SU-DHL-6 (cell line): Measurements from ENCODE around the gene SAMSN1.

Source experiments
- H2AFZ ChIP-seq: fragments of 200-600 bp; sonication (generic); 2 replicates; pipeline ENCODE4 v1.6.1; 2014; ENCODE audit warnings: low read depth, mild to moderate bottlenecking, moderate library complexity, mixed read lengths, antibody characterized with exemption, low read length; ENCODE audit not compliant: severe bottlenecking
- H3F3A ChIP-seq: fragments of 200-600 bp; shearing (Covaris generic); 2 replicates; pipeline ENCODE4 v1.6.0; 2016; ENCODE audit warnings: antibody characterized with exemption, mild to moderate bottlenecking; ENCODE audit not compliant: insufficient read depth
- H3K27ac ChIP-seq: fragments of 200-600 bp; sonication (generic); 2 replicates; pipeline ENCODE4 v1.5.1; 2016; ENCODE audit warnings: low read depth, mild to moderate bottlenecking, low read length, moderate library complexity, mixed read lengths
- H3K27me3 ChIP-seq: fragments of 200-600 bp; sonication (generic), shearing (Covaris generic); 2 replicates; pipeline ENCODE4 v1.6.0; 2014; ENCODE audit warnings: mild to moderate bottlenecking, low read length
- H3K36me3 ChIP-seq: fragments of 200-600 bp; sonication (generic); 2 replicates; pipeline ENCODE4 v1.6.1; 2014; ENCODE audit warnings: mild to moderate bottlenecking, low read length, mixed read lengths
- H3K4me2 ChIP-seq: fragments of 300-600, 200-600 bp; shearing (Covaris generic), sonication (generic); 2 replicates; pipeline ENCODE4 v1.6.0; 2014; ENCODE audit warnings: low read length, low read depth, mild to moderate bottlenecking; ENCODE audit not compliant: poor library complexity, severe bottlenecking
- H3K4me3 ChIP-seq: fragments of 200-600 bp; sonication (generic); 2 replicates; pipeline ENCODE4 v1.5.1; 2014; ENCODE audit warnings: antibody characterized with exemption, low read length, mild to moderate bottlenecking, mixed read lengths; ENCODE audit not compliant: insufficient read depth, poor library complexity, severe bottlenecking
- H3K79me2 ChIP-seq: fragments of 200-600 bp; sonication (generic); 2 replicates; pipeline ENCODE4 v1.6.1; 2014; ENCODE audit warnings: mild to moderate bottlenecking, low read length, moderate library complexity; ENCODE audit not compliant: insufficient read depth
- H3K9ac ChIP-seq: fragments of 200-600 bp; sonication (generic); 2 replicates; pipeline ENCODE4 v1.7.0; 2014; ENCODE audit warnings: mild to moderate bottlenecking, low read length
- H3K9me2 ChIP-seq: fragments of 200-600 bp; sonication (generic); replicated peaks from 2 replicates; pipeline ENCODE4 v1.6.1; 2014; ENCODE audit warnings: low read length; ENCODE audit not compliant: insufficient read depth
- H3K9me3 ChIP-seq: fragments of 200-600 bp; sonication (generic); 2 replicates; pipeline ENCODE4 v1.6.1; 2014; ENCODE audit warnings: low read length, mixed read lengths; ENCODE audit not compliant: insufficient read depth
- H4K20me1 ChIP-seq: fragments of 200-600 bp; sonication (generic); 2 replicates; pipeline ENCODE4 v1.6.1; 2014; ENCODE audit warnings: low read depth, mild to moderate bottlenecking, antibody characterized with exemption, low read length, moderate library complexity, mixed read lengths
- EZH2phosphoT487 ChIP-seq: fragments of 200-600 bp; sonication (generic), shearing (Covaris generic); conservative IDR thresholded peaks from 2 replicates; pipeline ENCODE4 v1.6.1; 2018; ENCODE audit warnings: mild to moderate bottlenecking, antibody characterized with exemption, low read length, moderate library complexity, mixed read lengths
- TF ChIP-seq, protein P1 (sequence below): fragments of 200-600 bp; sonication (generic); IDR thresholded peaks from one replicate; pipeline ENCODE4 v1.5.1; 2017; ENCODE audit warnings: antibody characterized with exemption, mild to moderate bottlenecking, low read length, moderate library complexity; ENCODE audit not compliant: insufficient read depth, poor library complexity, severe bottlenecking

Gene SAMSN1

DNA sequence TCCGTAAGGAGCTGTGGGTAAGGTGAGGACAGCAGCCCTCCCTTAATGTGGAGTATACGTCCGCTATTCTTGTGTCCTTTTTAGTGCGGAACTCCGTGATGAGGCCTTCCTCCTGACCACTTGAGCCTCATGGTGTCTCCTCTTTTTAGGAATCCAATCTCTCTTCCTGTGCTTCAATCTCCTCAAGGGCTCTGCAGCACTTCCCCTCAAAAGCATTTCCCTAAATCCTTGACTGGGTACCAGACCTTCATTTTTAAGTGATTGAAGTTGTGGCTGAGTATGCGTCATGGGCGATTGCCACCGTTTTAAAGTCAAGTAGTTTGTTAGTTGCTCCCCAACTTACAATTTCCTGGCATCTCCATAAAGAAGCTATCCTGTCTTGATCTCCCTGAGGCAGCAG is 62.8 kb downstream of the SAMSN1 start:
- Histone ChIP-seq H3K4me2 (no peak overlapping the region), H3K9me2 (no peaks in the 10 kb centered on the region), H3K4me3 (no peak overlapping the region), H3K27ac (no peak overlapping the region), H3K36me3 (no peaks in the 10 kb centered on the region; the same call in 1 of the 2 replicates), H3K9me3 (no peaks in the 10 kb centered on the region), H3F3A (no peaks in the 10 kb centered on the region; the same call in 1 of the 2 replicates), H4K20me1 (no peaks in the 10 kb centered on the region), H2AFZ (no peak overlapping the region), H3K27me3 (no peaks in the 10 kb centered on the region), H3K79me2 (no peaks in the 10 kb centered on the region), H3K9ac (no peak overlapping the region)
- TF ChIP-seq, protein P1, sequence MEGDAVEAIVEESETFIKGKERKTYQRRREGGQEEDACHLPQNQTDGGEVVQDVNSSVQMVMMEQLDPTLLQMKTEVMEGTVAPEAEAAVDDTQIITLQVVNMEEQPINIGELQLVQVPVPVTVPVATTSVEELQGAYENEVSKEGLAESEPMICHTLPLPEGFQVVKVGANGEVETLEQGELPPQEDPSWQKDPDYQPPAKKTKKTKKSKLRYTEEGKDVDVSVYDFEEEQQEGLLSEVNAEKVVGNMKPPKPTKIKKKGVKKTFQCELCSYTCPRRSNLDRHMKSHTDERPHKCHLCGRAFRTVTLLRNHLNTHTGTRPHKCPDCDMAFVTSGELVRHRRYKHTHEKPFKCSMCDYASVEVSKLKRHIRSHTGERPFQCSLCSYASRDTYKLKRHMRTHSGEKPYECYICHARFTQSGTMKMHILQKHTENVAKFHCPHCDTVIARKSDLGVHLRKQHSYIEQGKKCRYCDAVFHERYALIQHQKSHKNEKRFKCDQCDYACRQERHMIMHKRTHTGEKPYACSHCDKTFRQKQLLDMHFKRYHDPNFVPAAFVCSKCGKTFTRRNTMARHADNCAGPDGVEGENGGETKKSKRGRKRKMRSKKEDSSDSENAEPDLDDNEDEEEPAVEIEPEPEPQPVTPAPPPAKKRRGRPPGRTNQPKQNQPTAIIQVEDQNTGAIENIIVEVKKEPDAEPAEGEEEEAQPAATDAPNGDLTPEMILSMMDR, result no peak
- no peak for TF ChIP-seq EZH2phosphoT487

GRCh38 chr21:14482165-14482564 is 64.0 kb downstream of the SAMSN1 start:
- peak overlapping the region; percentile 14 for H2AFZ ChIP-seq
- no peaks in the 10 kb centered on the region for H3K9me3 ChIP-seq
- no peak for TF ChIP-seq EZH2phosphoT487
- TF ChIP-seq, protein P1, result no peak
- no peaks in the 10 kb centered on the region for H3K9me2 ChIP-seq
- H3K27me3 ChIP-seq, result no peaks in the 10 kb centered on the region
- H3K4me3 ChIP-seq, result no peak overlapping the region
- H3K79me2 ChIP-seq, result no peaks in the 10 kb centered on the region
- no peak overlapping the region for H3K9ac ChIP-seq
- no peaks in the 10 kb centered on the region for H4K20me1 ChIP-seq
- H3K36me3 ChIP-seq, result no peaks in the 10 kb centered on the region; the same call in 1 of the 2 replicates
- H3F3A ChIP-seq, result no peaks in the 10 kb centered on the region
- H3K27ac ChIP-seq, result peak overlapping the region; percentile 26; the same call in 1 of the 2 replicates
- H3K4me2 ChIP-seq, result peak overlapping the region; percentile 23

DNA sequence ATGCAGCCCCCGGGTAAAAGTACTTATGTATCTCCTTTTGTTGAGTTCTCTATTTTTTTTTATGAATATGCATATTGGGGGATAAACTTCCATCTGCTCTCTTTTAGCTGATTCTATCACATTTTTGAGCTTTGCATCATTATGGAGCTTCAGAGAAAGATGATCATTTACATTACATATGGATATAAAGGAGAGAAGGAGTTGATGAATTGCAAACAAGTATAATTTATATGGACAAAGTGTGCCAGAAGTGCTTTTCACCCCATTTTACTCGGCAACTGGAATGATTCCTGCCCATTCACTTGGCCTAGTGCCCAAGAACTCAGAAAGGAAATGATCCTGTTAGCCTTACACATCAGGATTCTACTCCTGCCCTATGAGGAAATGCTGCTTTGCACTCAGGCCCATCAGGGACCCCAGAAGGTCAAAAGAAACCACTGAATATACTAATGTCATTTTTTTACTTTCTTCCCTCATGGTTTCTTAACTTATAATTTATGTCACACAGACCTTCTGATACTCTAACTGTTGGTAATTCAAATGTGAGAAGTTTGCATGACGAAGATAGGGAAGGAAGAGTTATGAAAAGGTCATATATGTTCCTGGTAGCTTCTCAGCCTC is 65.6 kb downstream of the SAMSN1 start:
- Histone ChIP-seq H3K9me2 (no peaks in the 10 kb centered on the region), H3F3A (no peaks in the 10 kb centered on the region), H3K27ac (no peak overlapping the region), H3K4me2 (no peak overlapping the region), H3K36me3 (no peaks in the 10 kb centered on the region; the same call in 1 of the 2 replicates), H3K79me2 (no peaks in the 10 kb centered on the region), H3K9me3 (no peaks in the 10 kb centered on the region), H3K4me3 (no peak overlapping the region), H3K27me3 (no peaks in the 10 kb centered on the region), H4K20me1 (no peaks in the 10 kb centered on the region), H3K9ac (no peak overlapping the region), H2AFZ (no peak overlapping the region)
- TF ChIP-seq, protein P1, result no peak
- TF ChIP-seq EZH2phosphoT487, result no peak
